Retinal pigment epithelial cell (primary cell): ENCODE data around the gene FBXO44.
A peak's percentile ranks its signal among the peaks of the same experiment; 100 is the strongest.

Experiments
- DNase-seq: peaks from one replicate; pipeline ENCODE4 v3.0.0-alpha.2; 2010; ENCODE audit warnings: low read depth
- H3K4me3 ChIP-seq: 2 replicates; pipeline ENCODE4 v1.5.1; 2011; ENCODE audit warnings: mild to moderate bottlenecking, low read length, control low read depth, moderate library complexity
- CTCF ChIP-seq: conservative IDR thresholded peaks from 2 replicates; pipeline ENCODE4 v1.5.1; 2011; ENCODE audit warnings: low read depth, low read length, control low read depth, inconsistent platforms

The FBXO44 gene

GRCh38 chr1:11658542-11658941 lies 3.9 kb downstream of the FBXO44 start:
- no peak for DNase-seq
- TF ChIP-seq CTCF, result no peak
- H3K4me3 ChIP-seq, result no peak overlapping the region

- H3K4me3 ChIP-seq, result no peak overlapping the region
- no peak for DNase-seq
- no peak for TF ChIP-seq CTCF
These were observed 5.1 kb downstream of the FBXO44 start for GRCh38 chr1:11659748-11660147.

DNA sequence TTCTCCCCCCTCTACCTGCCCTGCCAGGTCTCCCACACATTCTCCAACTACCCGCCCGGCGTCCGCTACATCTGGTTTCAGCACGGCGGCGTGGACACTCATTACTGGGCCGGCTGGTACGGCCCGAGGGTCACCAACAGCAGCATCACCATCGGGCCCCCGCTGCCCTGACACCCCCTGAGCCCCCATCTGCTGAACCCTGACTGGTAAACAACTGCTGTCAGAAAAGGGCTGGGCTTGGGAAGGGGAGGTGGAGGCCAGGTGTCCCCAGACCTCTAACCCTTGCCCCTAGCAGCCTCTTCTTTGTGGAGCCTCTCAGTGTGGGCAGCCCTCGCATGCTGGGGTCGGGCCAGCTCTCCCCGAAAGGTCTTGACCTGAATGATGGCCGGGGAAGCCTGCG lies 6.4 kb downstream of the FBXO44 start:
- no peak for TF ChIP-seq CTCF

GRCh38 chr1:11664336-11665065 lies 9.8 kb downstream of the FBXO44 start:
- no peak for TF ChIP-seq CTCF
- DNase-seq, result no peak
- H3K4me3 ChIP-seq, result peak overlapping the region; percentile 46

More for the DNA sequence above, 6.4 kb downstream of the FBXO44 start:
- DNase-seq, result no peak
- H3K4me3 ChIP-seq, result no peak overlapping the region

GRCh38 chr1:11668516-11668915 lies 13.8 kb downstream of the FBXO44 start:
- no peak for DNase-seq
- H3K4me3 ChIP-seq, result no peak overlapping the region
- no peak for TF ChIP-seq CTCF

GRCh38 chr1:11670747-11671146 lies 16.1 kb downstream of the FBXO44 start:
- no peak for TF ChIP-seq CTCF
- DNase-seq, result no peak
- no peak overlapping the region for H3K4me3 ChIP-seq

- TF ChIP-seq CTCF, result no peak
- DNase-seq, result no peak
- H3K4me3 ChIP-seq, result no peak overlapping the region
These were observed 16.5 kb downstream of the FBXO44 start for GRCh38 chr1:11671205-11671543.
